Fibroblast of lung (primary cell): ENCODE measurements around the gene MYCBP. TPM values are rescaled to one million over a fixed set of nuclear protein-coding genes. Genes with fewer than 3 reads are reported as not detected.
"Not testable (repeated sequence)": the region's sequence is repeated elsewhere in the genome, so short reads cannot be mapped to it uniquely, and the experiment has no call there.

ENCODE experiments used
- DNase-seq, 2 donors: peaks; one replicate each; pipeline versions ENCODE4 v3.0.0 to v3.0.0-alpha.2; 2010; ENCODE audit warnings: low read depth in 2 of 2
- H2AFZ ChIP-seq: 2 replicates; pipeline ENCODE4 v1.5.1; 2012; ENCODE audit warnings: low read length, control low read depth, inconsistent platforms
- H3K27ac ChIP-seq: 2 replicates; pipeline ENCODE4 v1.5.1; 2011; ENCODE audit warnings: low read length, control low read depth; ENCODE audit not compliant: insufficient read depth
- H3K27me3 ChIP-seq: 2 replicates; pipeline ENCODE4 v1.5.1; 2011; ENCODE audit warnings: mild to moderate bottlenecking, low read length; ENCODE audit not compliant: control insufficient read depth, insufficient read depth
- H3K36me3 ChIP-seq: 2 replicates; pipeline ENCODE4 v1.5.1; 2011; ENCODE audit warnings: low read length; ENCODE audit not compliant: control insufficient read depth, insufficient read depth
- H3K4me1 ChIP-seq: 2 replicates; pipeline ENCODE4 v1.5.1; 2011; ENCODE audit warnings: low read length; ENCODE audit not compliant: control insufficient read depth, insufficient read depth; ENCODE audit errors: extremely low read depth
- H3K4me2 ChIP-seq: 2 replicates; pipeline ENCODE4 v1.5.1; 2011; ENCODE audit warnings: low read length, control low read depth; ENCODE audit not compliant: insufficient read depth; ENCODE audit errors: extremely low read depth
- H3K4me3 ChIP-seq, 4 experiments: fragments of 200-600 bp in 1 of 4; sonication (generic) in 1 of 4; replicated peaks in 1 of 4; 2 replicates each; pipeline ENCODE4 v1.5.1; 2011 to 2016; ENCODE audit warnings: low read length in 4 of 4, low read depth in 3 of 4, mild to moderate bottlenecking in 3 of 4, control low read depth in 2 of 4, inconsistent platforms in 1 of 4, mixed read lengths in 1 of 4; ENCODE audit not compliant: insufficient read depth in 1 of 4; ENCODE audit errors: control extremely low read depth in 1 of 4
- H3K79me2 ChIP-seq: 2 replicates; pipeline ENCODE4 v1.5.1; 2012; ENCODE audit warnings: mild to moderate bottlenecking, low read length, inconsistent platforms; ENCODE audit not compliant: control insufficient read depth, insufficient read depth
- H3K9ac ChIP-seq: 2 replicates; pipeline ENCODE4 v1.5.1; 2011; ENCODE audit warnings: mild to moderate bottlenecking, low read length, control low read depth; ENCODE audit not compliant: insufficient read depth
- H3K9me3 ChIP-seq: 2 replicates; pipeline ENCODE4 v1.5.1; 2012; ENCODE audit warnings: low read depth, low read length; ENCODE audit not compliant: control insufficient read depth, insufficient read depth
- H4K20me1 ChIP-seq: 2 replicates; pipeline ENCODE4 v1.5.1; 2011; ENCODE audit warnings: low read length; ENCODE audit not compliant: control insufficient read depth, insufficient read depth; ENCODE audit errors: extremely low read depth
- CTCF ChIP-seq, 2 donors: IDR thresholded peaks in 1 of 2; conservative IDR thresholded peaks in 1 of 2; 1 replicate in 1 of 2; 2 replicates in 1 of 2; pipeline ENCODE4 v1.5.1; 2011 to 2012; ENCODE audit warnings: low read length in 2 of 2, control low read depth in 1 of 2, inconsistent platforms in 1 of 2, low read depth in 1 of 2, mild to moderate bottlenecking in 1 of 2
- EZH2 ChIP-seq: IDR thresholded peaks from 2 replicates; pipeline ENCODE4 v1.5.1; 2012; ENCODE audit warnings: low read length, control low read depth, mild to moderate bottlenecking; ENCODE audit errors: missing control alignments
- polyA plus RNA-seq, 2 donors: library from polyadenylated mRNA; depleted of rRNA in 1 of 2; stranded (reverse) in 1 of 2; unstranded in 1 of 2; fragments of >200 nt; gene quantifications; 2 replicates each; pipeline ENCODE4 v1.2.1, GENCODE V29; 2011 to 2012; ENCODE audit warnings: missing spikeins in 1 of 2
- total RNA-seq: library from RNA; depleted of rRNA; stranded (reverse); fragments of >200 nt; gene quantifications from 2 replicates; pipeline ENCODE4 v1.2.1, GENCODE V29; 2014

Gene MYCBP
- total and polyA plus RNA-seq, 2 donors (not counting 1 experiment from before 2014, with no cell fraction given): 4.0 to 12.5 TPM

- H3K27me3 ChIP-seq: no peaks in the 10 kb centered on the region
- H3K4me2 ChIP-seq: no peak overlapping the region
- no peaks in the 10 kb centered on the region for H3K9me3 ChIP-seq
- peaks cover 4% of the 10 kb centered on the region for H3K36me3 ChIP-seq
- no peaks in the 10 kb centered on the region for H4K20me1 ChIP-seq
- no peak overlapping the region for H3K27ac ChIP-seq
- no peak overlapping the region for H3K4me3 ChIP-seq
- no peak overlapping the region for H3K9ac ChIP-seq
- peaks cover 1% of the 10 kb centered on the region for H3K79me2 ChIP-seq
- H2AFZ ChIP-seq: no peak overlapping the region
- DNase-seq: no peak
- no peaks in the 10 kb centered on the region for H3K4me1 ChIP-seq
- TF ChIP-seq EZH2: no peak
- no peak for TF ChIP-seq CTCF (conservative IDR thresholded peaks at IDR 0.05 in 1 of 2, IDR thresholded peaks at IDR 0.05 in 1 of 2; ENCODE audit: low read depth in 1 of 2, low read length in 2 of 2)
Measured at GRCh38 chr1:38846210-38846609, 26.9 kb downstream of the MYCBP start.

- not testable (repeated sequence) for H4K20me1 ChIP-seq, H3K36me3 ChIP-seq, H3K4me2 ChIP-seq, H3K79me2 ChIP-seq, H3K27me3 ChIP-seq, H2AFZ ChIP-seq, H3K4me3 ChIP-seq, H3K4me1 ChIP-seq, DNase-seq, H3K27ac ChIP-seq, H3K9me3 ChIP-seq, H3K9ac ChIP-seq
Measured at GRCh38 chr1:38845088-38845487, 28.1 kb downstream of the MYCBP start.

- no peaks in the 10 kb centered on the region for H3K9me3 ChIP-seq
- no peaks in the 10 kb centered on the region for H4K20me1 ChIP-seq
- H3K4me3 ChIP-seq: no peak overlapping the region
- no peak overlapping the region for H3K27ac ChIP-seq
- no peak for DNase-seq
- peaks cover 1% of the 10 kb centered on the region for H3K79me2 ChIP-seq
- TF ChIP-seq CTCF (conservative IDR thresholded peaks at IDR 0.05 in 1 of 2, IDR thresholded peaks at IDR 0.05 in 1 of 2; ENCODE audit: low read depth in 1 of 2, low read length in 2 of 2): no peak
- TF ChIP-seq EZH2: no peak
- H3K36me3 ChIP-seq: peaks cover 1% of the 10 kb centered on the region
- H3K27me3 ChIP-seq: no peaks in the 10 kb centered on the region
- no peaks in the 10 kb centered on the region for H3K4me1 ChIP-seq
- H3K9ac ChIP-seq: no peak overlapping the region
- no peak overlapping the region for H2AFZ ChIP-seq
- no peak overlapping the region for H3K4me2 ChIP-seq
Measured at GRCh38 chr1:38840281-38840680, 32.9 kb downstream of the MYCBP start.

- Histone ChIP-seq H3K4me1 (no peaks in the 10 kb centered on the region), H3K27me3 (no peaks in the 10 kb centered on the region), H3K4me3 (no peak overlapping the region), H2AFZ (no peak overlapping the region), H3K27ac (no peak overlapping the region), H4K20me1 (no peaks in the 10 kb centered on the region), H3K9me3 (no peaks in the 10 kb centered on the region), H3K79me2 (peaks cover 1% of the 10 kb centered on the region), H3K4me2 (no peak overlapping the region), H3K9ac (no peak overlapping the region), H3K36me3 (peaks cover 1% of the 10 kb centered on the region)
- TF ChIP-seq EZH2 (no peak), CTCF (conservative IDR thresholded peaks at IDR 0.05 in 1 of 2, IDR thresholded peaks at IDR 0.05 in 1 of 2; ENCODE audit: low read depth in 1 of 2, low read length in 2 of 2) (no peak)
- no peak for DNase-seq
Measured at GRCh38 chr1:38839363-38839762, 33.8 kb downstream of the MYCBP start.

- H3K36me3 ChIP-seq, H3K4me3 ChIP-seq, H3K9ac ChIP-seq, H4K20me1 ChIP-seq, H3K27ac ChIP-seq, H2AFZ ChIP-seq, H3K27me3 ChIP-seq, H3K9me3 ChIP-seq, DNase-seq, H3K4me1 ChIP-seq, H3K79me2 ChIP-seq, H3K4me2 ChIP-seq: not testable (repeated sequence)
Measured at GRCh38 chr1:38836316-38836715, 36.8 kb downstream of the MYCBP start.
